HG02884 (cell line): ENCODE measurements around the gene CACNA1D.
A peak's percentile ranks its signal among the peaks of the same experiment; 100 is the strongest.

Experiments used
- ATAC-seq: cut with Tn5 transposase; IDR thresholded peaks from one replicate; pipeline ENCODE4 v1.9.1; 2021; ENCODE audit warnings: mild to moderate bottlenecking, moderate library complexity; ENCODE audit not compliant: unreplicated experiment

Gene CACNA1D

DNA sequence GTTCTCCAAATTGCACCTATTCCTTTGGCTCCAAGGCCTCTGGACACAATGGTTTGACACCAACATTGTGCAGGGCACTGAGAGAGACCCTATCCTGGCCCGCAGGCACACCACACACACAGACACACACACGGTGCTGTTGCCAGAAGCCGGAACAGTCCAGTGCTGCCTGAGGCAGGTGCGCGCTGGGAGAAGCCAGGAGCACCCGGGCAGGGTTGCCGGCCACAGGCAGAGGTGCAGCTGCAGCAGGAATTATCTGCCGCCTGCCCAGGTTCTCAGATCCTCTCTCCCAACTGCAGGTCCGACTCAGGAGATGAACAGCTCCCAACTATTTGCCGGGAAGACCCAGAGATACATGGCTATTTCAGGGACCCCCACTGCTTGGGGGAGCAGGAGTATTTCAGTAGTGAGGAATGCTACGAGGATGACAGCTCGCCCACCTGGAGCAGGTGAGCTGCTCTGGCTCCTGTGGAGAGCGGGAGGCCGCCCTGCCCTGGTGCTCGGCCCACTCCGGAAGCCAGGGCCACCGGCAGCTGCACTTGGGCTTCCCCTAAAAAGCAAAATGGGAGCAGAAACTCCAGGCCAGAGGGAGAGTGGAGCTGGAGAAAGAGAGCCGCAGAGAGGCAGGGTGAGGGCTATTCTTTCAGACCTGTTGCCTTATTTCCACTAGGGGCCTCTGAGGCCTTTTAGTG, 308.9 kb downstream of the CACNA1D start:
- ATAC-seq, result no peak

DNA sequence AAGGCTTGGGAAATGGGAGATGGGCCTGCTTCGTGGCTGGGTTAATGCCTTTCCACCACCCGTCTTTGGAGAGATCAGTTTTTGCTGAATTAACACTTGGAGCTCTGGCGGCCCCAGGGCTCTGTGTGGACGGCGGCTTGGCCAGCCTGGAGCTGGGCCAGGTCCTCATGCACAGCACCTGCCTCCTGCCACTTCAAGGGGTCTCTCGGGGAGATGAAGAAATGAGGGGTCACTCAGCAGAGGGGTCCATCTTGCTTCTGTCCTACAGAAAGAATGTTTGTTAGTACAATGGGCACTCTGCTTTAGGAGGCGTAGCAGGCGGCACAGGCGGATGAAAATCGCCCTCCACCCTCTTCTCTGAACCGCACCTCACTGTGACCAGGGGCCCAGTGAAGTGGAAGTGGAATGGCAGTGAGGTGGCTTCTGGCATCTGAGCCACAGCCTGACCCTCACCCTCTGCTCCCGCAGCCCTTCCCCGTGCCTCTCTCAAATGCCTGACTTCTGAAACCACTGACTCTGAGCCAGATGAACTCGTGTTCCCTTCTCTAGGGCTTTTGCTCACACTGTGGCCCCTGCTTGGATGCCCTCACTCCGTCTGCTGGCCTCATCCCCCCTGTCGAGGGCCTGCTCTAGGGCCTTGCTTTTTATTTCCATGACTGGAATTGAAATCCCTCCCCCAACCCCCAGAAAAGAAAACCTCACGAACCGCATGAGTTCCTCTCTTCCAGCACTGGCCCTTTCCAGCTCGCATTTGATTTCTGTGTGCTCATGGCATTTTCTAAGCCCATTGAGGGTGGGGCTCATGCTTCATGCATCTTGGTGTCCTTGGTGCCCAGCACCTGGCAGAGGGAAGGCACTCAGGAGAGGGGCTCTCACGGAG, 309.6 kb downstream of the CACNA1D start:
- no peak for ATAC-seq

DNA sequence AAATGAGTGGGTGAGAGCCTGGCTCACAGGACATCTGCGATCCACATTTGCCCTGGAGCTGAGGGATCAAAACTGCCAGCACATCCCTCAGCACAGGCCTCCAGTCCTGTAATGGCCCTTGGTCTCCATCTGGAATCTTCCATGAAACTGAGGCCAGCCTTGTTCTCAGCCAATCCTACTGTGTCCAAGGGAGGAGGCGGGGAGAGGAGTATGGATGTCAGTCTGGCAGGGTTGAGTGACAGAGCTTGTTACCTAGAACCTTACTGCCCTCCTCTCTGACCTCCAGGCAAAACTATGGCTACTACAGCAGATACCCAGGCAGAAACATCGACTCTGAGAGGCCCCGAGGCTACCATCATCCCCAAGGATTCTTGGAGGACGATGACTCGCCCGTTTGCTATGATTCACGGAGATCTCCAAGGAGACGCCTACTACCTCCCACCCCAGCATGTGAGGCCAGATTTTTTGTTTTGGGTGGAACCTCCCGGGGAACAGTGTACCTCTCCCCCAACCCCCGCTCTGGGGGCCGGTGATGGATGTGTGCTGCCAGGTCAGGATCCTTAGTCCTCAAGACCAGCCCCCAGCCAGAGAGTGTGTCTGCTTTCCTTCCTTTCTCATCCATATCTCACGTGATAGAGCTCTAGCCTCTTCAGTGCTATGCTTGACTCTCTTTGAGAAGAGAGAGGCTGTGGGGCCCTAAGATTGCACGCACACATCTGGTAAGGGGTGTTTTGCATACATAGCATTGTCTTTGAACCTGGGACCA, 310.5 kb downstream of the CACNA1D start:
- ATAC-seq, result peak; percentile 84

DNA sequence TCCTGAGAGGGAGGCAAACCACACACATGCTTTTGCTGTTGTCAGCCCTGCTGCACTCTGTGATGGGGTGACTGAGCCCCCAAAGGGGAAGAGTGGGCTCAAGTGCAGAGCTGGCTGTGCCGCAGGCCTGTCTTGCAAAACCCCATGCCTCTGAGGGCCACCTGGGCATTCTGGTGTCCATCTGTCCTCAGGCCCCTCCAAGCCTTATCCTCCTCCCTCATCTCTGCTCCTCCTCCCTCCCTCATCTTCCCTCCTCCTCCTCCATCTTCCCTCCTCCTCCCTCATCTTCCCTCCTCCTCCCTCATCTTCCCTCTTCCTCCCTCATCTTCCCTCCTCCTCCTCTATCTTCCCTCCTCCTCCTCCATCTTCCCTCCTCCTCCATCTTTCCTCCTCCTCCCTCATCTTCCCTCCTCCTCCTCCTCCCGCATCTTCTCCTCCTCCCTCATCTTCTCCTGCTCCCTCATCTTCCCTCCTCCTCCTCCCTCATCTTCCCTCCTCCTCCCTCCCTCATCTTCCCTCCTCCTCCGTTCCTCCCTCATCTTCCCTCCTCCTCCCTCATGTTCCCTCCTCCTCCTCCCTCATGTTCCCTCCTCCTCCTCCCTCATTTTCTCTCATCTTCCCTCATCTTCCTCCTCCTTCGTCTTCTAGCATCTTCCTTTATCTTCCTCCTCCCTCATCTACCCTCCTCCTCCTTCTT, 311.2 kb downstream of the CACNA1D start:
- no peak for ATAC-seq

DNA sequence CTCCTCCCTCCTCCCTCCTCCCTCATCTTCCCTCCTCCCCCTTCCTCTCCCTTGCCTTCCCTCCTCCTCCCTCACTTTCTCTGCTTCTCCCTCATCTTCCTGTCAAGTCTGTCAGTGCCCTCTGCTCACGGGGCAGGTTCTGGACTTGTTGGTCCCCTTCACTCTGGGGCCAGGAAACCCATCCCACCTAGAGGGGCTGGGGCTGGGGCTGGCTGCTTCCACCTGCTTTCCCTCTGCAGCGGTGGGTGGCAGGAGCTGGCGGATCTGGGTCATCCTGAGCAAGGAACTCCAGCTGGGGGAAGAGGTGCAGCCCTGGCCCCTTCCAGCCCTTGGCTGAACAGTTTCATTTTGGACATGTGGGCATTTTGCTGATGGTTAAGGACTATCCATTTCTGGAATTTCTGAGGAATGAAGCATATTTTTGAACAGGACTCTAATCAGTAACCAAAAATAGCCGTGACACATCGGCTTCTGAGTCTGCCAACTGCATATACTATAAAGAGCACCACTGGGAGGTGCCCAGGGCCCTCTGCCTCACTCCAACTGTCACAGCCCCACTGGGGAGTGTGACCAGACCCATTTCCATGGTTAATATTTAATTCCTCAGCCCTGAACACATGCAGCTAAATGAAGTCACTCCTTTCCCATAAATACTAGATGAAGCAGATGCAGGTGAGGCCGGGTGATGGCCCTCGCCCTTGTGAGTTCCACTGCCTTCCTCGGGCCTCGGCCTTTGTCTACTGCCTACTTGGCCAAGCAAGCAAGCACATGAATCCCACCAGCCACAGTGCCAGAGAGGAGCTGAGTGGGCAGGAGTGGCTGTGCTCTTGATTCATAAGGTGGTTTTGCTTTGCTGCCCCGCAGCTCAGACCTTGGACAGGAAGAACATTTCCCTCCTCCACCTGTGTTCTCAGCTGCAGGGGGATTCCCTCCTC, 312.0 kb downstream of the CACNA1D start:
- ATAC-seq, result no peak

DNA sequence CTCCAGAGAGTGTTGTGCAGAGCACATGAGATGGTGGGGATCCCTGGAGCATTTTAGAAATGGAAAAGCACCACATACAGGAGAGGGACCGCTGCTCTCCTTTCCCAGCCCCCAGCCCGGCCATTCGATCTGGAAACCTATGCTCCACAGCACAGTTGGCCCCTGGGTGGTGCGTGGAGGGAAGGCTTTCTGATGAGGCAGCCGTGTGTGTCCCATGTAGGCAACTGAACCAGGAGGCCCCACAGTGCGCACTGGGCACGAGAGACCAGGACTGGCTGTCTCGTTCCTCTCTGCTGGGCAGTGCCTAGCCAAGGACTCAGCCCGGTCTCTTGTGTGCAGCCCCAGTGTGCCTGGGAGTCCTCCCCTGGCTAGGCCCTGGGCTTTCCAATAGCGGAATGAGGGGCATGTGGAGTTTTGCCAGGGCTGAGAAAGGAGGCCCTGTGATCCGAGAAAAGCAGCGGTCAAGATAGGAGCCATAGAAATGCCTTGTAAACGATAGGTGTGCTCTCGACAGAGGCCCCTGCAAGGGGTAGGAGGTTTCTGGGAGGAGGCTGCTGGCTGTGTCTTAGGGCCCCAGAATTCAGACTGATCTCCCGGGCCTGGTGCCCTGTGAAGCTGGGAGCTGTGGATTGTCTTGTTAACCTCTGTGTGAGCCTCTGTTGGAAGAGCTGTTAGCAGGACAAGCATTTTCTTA, 312.9 kb downstream of the CACNA1D start:
- no peak for ATAC-seq

DNA sequence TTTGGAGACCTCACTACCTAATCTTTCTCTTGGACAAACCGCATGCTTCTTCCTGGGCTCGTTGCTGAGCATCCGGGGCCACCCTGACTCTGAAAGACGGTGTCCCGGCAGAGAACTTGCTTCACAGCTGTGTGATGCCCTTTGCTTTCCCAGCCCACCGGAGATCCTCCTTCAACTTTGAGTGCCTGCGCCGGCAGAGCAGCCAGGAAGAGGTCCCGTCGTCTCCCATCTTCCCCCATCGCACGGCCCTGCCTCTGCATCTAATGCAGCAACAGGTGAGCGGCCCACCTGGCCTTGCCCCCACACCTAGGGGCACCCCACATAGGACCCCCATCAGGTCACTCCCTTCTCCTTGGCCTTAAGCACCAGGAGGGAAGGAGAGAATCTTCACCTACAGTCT, 314.1 kb downstream of the CACNA1D start:
- ATAC-seq, result no peak

DNA sequence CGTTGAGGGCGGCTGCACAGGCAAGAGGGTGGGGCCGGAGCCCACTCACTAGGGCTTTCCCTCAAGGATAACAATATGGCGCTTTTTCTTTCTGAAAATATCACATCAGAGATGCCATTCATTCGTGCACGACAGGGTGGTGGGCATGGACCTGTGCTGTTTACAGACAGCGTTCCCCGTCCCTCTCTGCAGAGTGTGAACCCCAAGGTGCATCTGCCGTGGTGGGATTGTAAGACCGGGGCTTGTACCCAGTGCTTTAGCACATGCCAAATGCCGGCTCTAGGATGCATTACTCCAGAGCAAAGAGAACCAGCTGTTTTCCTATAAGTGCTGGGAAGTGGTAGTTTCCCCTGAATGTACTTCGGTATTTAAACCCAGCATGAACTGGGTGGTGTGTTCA, 314.9 kb downstream of the CACNA1D start:
- ATAC-seq, result no peak

DNA sequence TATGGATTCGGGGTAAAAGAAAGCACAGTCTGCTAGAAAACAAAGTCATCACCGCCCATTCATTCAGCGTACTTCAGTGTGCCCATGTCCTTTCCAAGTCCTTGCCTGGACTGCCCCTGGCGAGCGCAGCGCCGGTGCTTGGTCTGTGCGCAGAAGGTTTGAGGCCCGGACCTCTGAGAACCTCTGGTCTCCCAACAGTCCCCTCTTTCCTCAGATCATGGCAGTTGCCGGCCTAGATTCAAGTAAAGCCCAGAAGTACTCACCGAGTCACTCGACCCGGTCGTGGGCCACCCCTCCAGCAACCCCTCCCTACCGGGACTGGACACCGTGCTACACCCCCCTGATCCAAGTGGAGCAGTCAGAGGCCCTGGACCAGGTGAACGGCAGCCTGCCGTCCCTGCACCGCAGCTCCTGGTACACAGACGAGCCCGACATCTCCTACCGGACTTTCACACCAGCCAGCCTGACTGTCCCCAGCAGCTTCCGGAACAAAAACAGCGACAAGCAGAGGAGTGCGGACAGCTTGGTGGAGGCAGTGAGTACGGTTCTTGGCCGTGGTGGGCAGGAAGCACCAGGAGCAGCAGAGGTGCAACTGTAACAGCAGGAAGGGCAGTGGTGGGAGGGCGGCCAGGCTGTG, 315.5 kb downstream of the CACNA1D start:
- ATAC-seq, result no peak

DNA sequence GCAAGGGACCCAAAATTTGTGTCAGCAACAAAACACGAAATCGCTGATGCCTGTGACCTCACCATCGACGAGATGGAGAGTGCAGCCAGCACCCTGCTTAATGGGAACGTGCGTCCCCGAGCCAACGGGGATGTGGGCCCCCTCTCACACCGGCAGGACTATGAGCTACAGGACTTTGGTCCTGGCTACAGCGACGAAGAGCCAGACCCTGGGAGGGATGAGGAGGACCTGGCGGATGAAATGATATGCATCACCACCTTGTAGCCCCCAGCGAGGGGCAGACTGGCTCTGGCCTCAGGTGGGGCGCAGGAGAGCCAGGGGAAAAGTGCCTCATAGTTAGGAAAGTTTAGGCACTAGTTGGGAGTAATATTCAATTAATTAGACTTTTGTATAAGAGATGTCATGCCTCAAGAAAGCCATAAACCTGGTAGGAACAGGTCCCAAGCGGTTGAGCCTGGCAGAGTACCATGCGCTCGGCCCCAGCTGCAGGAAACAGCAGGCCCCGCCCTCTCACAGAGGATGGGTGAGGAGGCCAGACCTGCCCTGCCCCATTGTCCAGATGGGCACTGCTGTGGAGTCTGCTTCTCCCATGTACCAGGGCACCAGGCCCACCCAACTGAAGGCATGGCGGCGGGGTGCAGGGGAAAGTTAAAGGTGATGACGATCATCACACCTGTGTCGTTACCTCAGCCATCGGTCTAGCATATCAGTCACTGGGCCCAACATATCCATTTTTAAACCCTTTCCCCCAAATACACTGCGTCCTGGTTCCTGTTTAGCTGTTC, 316.9 kb downstream of the CACNA1D start:
- no peak for ATAC-seq

DNA sequence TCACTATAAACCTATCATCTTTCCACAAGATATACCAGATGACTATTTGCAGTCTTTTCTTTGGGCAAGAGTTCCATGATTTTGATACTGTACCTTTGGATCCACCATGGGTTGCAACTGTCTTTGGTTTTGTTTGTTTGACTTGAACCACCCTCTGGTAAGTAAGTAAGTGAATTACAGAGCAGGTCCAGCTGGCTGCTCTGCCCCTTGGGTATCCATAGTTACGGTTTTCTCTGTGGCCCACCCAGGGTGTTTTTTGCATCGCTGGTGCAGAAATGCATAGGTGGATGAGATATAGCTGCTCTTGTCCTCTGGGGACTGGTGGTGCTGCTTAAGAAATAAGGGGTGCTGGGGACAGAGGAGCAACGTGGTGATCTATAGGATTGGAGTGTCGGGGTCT, 318.0 kb downstream of the CACNA1D start:
- no peak for ATAC-seq

DNA sequence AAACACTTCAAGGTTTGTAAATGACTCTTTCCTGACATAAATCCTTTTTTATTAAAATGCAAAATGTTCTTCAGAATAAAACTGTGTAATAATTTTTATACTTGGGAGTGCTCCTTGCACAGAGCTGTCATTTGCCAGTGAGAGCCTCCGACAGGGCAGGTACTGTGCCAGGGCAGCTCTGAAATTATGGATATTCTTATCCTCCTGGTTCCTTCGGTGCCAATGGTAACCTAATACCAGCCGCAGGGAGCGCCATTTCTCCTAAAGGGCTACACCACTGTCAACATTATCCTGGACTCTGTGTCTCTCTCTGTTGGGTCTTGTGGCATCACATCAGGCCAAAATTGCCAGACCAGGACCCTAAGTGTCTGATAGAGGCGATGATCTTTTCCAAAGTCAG, 318.8 kb downstream of the CACNA1D start:
- no peak for ATAC-seq

DNA sequence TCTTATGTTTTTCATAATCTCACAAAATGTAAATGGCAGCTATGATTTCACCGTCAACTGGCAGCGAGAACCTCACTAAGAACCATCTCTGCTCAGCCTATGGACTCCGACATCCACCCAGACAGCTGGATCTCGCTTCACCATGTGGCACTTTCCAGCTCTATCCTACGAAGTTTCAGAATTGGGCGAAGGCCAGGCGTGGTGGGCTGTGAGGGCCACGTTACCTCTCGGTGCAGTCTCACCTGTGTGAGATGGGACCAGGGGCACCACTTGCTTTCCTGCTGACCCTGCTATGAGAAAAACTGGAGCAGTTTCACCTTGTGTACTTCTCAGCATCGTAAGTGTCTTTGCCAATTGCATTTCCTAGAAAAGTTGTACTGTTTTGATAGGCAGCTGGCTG, 319.5 kb downstream of the CACNA1D start:
- no peak for ATAC-seq

DNA sequence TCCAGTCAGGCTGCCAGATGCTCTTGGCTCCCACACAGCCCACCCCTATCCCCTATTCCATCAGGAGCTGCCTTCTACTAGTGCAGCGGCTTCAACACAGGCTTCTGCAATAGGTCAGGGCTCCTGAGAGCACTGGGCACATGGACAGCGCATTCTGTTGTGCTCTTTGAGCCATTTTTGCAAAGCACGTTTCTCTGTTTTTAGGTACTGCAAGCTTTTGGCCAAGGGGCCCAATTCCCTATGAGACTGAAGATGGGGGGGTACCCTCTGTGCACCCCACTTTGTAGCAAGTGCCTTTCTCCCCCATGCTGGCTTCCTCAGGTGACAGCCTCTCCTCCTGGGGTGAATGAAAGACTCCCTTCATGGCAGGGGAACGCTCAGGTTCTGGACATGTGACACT, 320.7 kb downstream of the CACNA1D start:
- no peak for ATAC-seq

DNA sequence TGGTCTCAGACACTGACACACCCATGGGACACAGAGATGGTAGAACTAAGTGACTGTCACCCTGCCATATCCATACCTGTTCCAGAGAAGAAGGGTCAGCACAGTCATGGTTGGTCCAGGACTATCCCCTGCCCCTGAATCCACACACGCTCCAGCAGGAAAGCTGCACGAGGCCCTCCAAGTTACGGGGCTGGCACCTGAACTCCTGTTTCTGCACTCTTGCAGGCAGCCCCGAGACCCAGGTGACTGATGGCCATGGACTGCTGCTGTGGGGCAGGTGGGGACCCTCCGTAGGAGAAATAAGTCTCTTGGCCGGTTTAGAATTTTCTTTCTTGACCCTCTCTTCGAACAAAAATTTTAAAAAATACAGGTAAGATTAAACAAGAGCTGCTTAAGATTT, 321.2 kb downstream of the CACNA1D start:
- no peak for ATAC-seq

DNA sequence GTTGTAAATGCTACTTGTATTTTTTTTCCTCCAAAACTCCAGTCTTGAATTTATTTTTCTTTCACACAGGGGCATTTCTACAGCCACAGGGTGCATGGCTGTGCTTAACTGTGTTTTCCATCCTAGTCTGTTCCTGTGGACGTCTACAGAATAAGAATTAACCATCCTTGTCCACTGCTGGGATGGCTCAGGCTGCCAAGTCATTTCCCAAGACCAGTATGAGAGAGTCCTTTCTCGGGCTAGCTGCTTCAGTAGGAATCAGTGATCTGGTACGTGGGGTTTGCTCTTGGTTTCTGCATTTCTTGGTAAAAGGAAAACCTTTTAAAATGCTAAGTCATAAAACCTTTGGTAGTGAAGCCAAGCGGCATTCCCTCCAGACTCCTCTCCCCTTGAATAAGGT, 322.0 kb downstream of the CACNA1D start:
- ATAC-seq, result no peak

DNA sequence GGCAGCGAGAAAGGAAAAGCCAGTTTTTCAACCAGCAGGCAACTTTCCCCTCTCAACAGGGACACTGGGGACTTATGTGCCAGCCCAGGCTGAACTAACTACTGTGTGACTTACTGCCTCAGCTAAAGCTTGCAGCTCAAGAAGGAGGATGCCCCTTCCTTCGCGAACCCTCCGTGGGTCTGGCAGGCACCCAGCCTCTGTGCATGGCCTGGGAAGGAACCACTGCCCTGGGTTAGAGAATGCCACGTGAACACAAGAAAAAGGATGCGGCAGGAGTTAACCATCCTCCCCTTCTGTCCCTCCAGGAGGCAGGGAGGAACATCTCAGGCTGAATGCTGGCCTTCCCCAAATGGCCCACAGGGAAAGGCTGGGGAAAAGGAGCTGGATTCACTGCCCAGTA, 322.8 kb downstream of the CACNA1D start:
- no peak for ATAC-seq

DNA sequence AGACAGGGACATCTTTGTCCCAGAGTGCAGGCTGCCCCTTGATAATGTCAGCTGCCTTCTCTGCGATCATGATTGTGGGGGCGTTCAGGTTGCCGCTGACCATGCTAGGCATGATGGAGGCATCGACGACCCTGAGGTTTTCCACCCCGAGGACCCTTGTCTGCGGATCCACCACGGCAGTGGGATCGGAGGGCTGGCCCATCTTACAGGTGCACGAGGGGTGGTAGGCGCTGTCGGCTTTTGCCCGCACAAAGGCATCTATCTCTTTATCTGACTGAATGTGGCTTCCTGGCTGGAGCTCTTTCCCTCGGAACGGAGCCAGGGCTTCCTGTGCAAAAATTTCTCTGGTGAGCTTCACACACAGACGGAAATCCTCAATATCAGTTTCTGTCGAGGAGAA, 323.4 kb downstream of the CACNA1D start:
- no peak for ATAC-seq
